Activated CD8-positive, alpha-beta memory T cell treated with anti-CD3 and anti-CD28 coated beads, Interleukin-2, amount 50 U/mL, for 24 hours (primary cell): ENCODE measurements around the gene VPS51.
A peak's percentile ranks its signal among the peaks of the same experiment; 100 is the strongest.

Experiments
- DNase-seq: peaks from one replicate; pipeline ENCODE4 v3.0.0-alpha.2; 2020; ENCODE audit errors: extremely low read depth

The VPS51 gene

GRCh38 chr11:65095974-65096806 lies at the start of gene VPS51:
VPS51 (plus strand) TSS chr11:65096214; CDS start chr11:65096251, 37 bp downstream.
- DNase-seq = peak; percentile 65

- DNase-seq = no peak
Observed at GRCh38 chr11:65047581-65048422, 48.2 kb upstream of the VPS51 start.

GRCh38 chr11:65051398-65051858 lies 44.6 kb upstream of the VPS51 start:
- no peak for DNase-seq

GRCh38 chr11:65053827-65054508 lies 42.0 kb upstream of the VPS51 start:
- no peak for DNase-seq

- DNase-seq = no peak
Observed at GRCh38 chr11:65055538-65055937, 40.5 kb upstream of the VPS51 start.

- DNase-seq = no peak
Observed at GRCh38 chr11:65056999-65057398, 39.0 kb upstream of the VPS51 start.

- no peak for DNase-seq
Observed at GRCh38 chr11:65057526-65057925, 38.5 kb upstream of the VPS51 start.

- DNase-seq = no peak
Observed at GRCh38 chr11:65058012-65058411, 38.0 kb upstream of the VPS51 start.

- no peak for DNase-seq
Observed at GRCh38 chr11:65058419-65059054, 37.5 kb upstream of the VPS51 start, which contains the start of gene NAALADL1. NAALADL1 (minus strand) TSS chr11:65058553; CDS start chr11:65058521, 32 bp downstream.

- no peak for DNase-seq
Observed at GRCh38 chr11:65059523-65059922, 36.5 kb upstream of the VPS51 start.

GRCh38 chr11:65059959-65060824 lies 35.8 kb upstream of the VPS51 start:
- DNase-seq = no peak

- no peak for DNase-seq
Observed at GRCh38 chr11:65060913-65061408, 35.1 kb upstream of the VPS51 start.

GRCh38 chr11:65063532-65063931 lies 32.5 kb upstream of the VPS51 start:
- DNase-seq = no peak

GRCh38 chr11:65064847-65065240 lies 31.2 kb upstream of the VPS51 start:
- DNase-seq = no peak

GRCh38 chr11:65065851-65066250 lies 30.2 kb upstream of the VPS51 start:
- no peak for DNase-seq

GRCh38 chr11:65066315-65066714 lies 29.7 kb upstream of the VPS51 start:
- DNase-seq = no peak

GRCh38 chr11:65066805-65067291 lies 29.2 kb upstream of the VPS51 start:
- DNase-seq = no peak

GRCh38 chr11:65067446-65067845 lies 28.6 kb upstream of the VPS51 start:
- no peak for DNase-seq

- DNase-seq = no peak
Observed at GRCh38 chr11:65069217-65069616, 26.8 kb upstream of the VPS51 start.
